LNCaP clone FGC (cell line): ENCODE data around the gene ZNHIT3.

Experiments
- DNase-seq: peaks from one replicate; pipeline ENCODE4 v3.0.0-alpha.2; 2011; ENCODE audit warnings: low read depth
- H3K4me3 ChIP-seq: 2 replicates; pipeline ENCODE4 v1.5.1; 2011; ENCODE audit warnings: mild to moderate bottlenecking, low read depth, low read length, control low read depth
- CTCF ChIP-seq: IDR thresholded peaks from 2 replicates; pipeline ENCODE4 v1.5.1; 2012; ENCODE audit warnings: mild to moderate bottlenecking; ENCODE audit not compliant: control insufficient read depth, insufficient read depth; ENCODE audit errors: extremely low read depth

Gene ZNHIT3

GRCh38 chr17:36511216-36511615, 24.7 kb downstream of the ZNHIT3 start:
- no peak for DNase-seq

GRCh38 chr17:36512641-36513040, 26.2 kb downstream of the ZNHIT3 start:
- TF ChIP-seq CTCF: no peak
- H3K4me3 ChIP-seq: no peak overlapping the region
- no peak for DNase-seq

More at GRCh38 chr17:36511216-36511615, 24.7 kb downstream of the ZNHIT3 start:
- no peak overlapping the region for H3K4me3 ChIP-seq
- TF ChIP-seq CTCF: no peak

GRCh38 chr17:36514856-36515255, 28.4 kb downstream of the ZNHIT3 start:
- no peak for TF ChIP-seq CTCF
- no peak overlapping the region for H3K4me3 ChIP-seq
- DNase-seq: no peak

GRCh38 chr17:36515837-36516236, 29.4 kb downstream of the ZNHIT3 start:
- no peak for TF ChIP-seq CTCF
- no peak for DNase-seq
- H3K4me3 ChIP-seq: no peak overlapping the region

GRCh38 chr17:36523113-36523512, 36.6 kb downstream of the ZNHIT3 start:
- no peak for DNase-seq
- H3K4me3 ChIP-seq: no peak overlapping the region
- no peak for TF ChIP-seq CTCF

GRCh38 chr17:36524428-36524876, 38.0 kb downstream of the ZNHIT3 start:
- TF ChIP-seq CTCF: no peak
- DNase-seq: no peak
- no peak overlapping the region for H3K4me3 ChIP-seq

GRCh38 chr17:36525113-36525512, 38.6 kb downstream of the ZNHIT3 start:
- no peak overlapping the region for H3K4me3 ChIP-seq
- no peak for TF ChIP-seq CTCF
- no peak for DNase-seq
